Memory B cell (primary cell): ENCODE measurements around the gene SLC25A6.
"Not testable (repeated sequence)": the region's sequence is repeated elsewhere in the genome, so short reads cannot be mapped to it uniquely, and the experiment has no call there.

ENCODE experiments used
- ATAC-seq: fragments of 150-1000 bp; cut with Tn5 transposase; 2 replicates; pipeline ENCODE4 v1.10.0; 2021; ENCODE audit warnings: low read depth, mild to moderate bottlenecking, moderate library complexity
- DNase-seq, 2 donors: peaks; one replicate each; pipeline ENCODE4 v3.0.0; 2022; ENCODE audit warnings: low spot score in 2 of 2
- H3K27ac Mint-ChIP-seq: one replicate; pipeline ENCODE4 v1.8.0; 2022; ENCODE audit warnings: mild to moderate bottlenecking, moderate library complexity, mixed read lengths
- H3K27me3 Mint-ChIP-seq: one replicate; pipeline ENCODE4 v1.8.0; 2022; ENCODE audit warnings: mixed read lengths
- H3K36me3 Mint-ChIP-seq: one replicate; pipeline ENCODE4 v1.8.0; 2022; ENCODE audit warnings: mild to moderate bottlenecking, mixed read lengths
- H3K4me1 Mint-ChIP-seq: one replicate; pipeline ENCODE4 v1.8.0; 2022; ENCODE audit warnings: mixed read lengths
- H3K4me3 Mint-ChIP-seq: one replicate; pipeline ENCODE4 v1.8.0; 2022; ENCODE audit warnings: mild to moderate bottlenecking, moderate library complexity, mixed read lengths
- H3K9me3 Mint-ChIP-seq: one replicate; pipeline ENCODE4 v1.8.0; 2022; ENCODE audit warnings: mixed read lengths

SLC25A6 gene

GRCh38 chrX:1389181-1389992 lies 2.5 kb downstream of the SLC25A6 start:
- H3K27ac Mint-ChIP-seq, result no peak overlapping the region
- no peak overlapping the region for H3K4me3 Mint-ChIP-seq
- ATAC-seq, result no peak
- peaks cover 32% of the 10 kb centered on the region for H3K36me3 Mint-ChIP-seq
- H3K9me3 Mint-ChIP-seq, result no peaks in the 10 kb centered on the region
- DNase-seq, result no peak
- no peaks in the 10 kb centered on the region for H3K27me3 Mint-ChIP-seq
- H3K4me1 Mint-ChIP-seq, result peaks cover 26% of the 10 kb centered on the region

- Mint-ChIP-seq H3K9me3 (no peaks in the 10 kb centered on the region), H3K27me3 (no peaks in the 10 kb centered on the region), H3K4me3 (peak overlapping the region; percentile 29), H3K27ac (no peak overlapping the region), H3K4me1 (peaks cover 20% of the 10 kb centered on the region), H3K36me3 (peaks cover 31% of the 10 kb centered on the region)
- ATAC-seq (no peak), DNase-seq (no peak)
Measured at GRCh38 chrX:1388651-1389050, 3.3 kb downstream of the SLC25A6 start.

- Mint-ChIP-seq H3K27ac (no peak overlapping the region), H3K4me3 (no peak overlapping the region), H3K36me3 (peaks cover 31% of the 10 kb centered on the region), H3K4me1 (peaks cover 13% of the 10 kb centered on the region), H3K27me3 (no peaks in the 10 kb centered on the region), H3K9me3 (no peaks in the 10 kb centered on the region)
- DNase-seq (no peak), ATAC-seq (no peak)
Measured at GRCh38 chrX:1387141-1387776, 4.7 kb downstream of the SLC25A6 start.

- H3K9me3 Mint-ChIP-seq, result no peaks in the 10 kb centered on the region
- H3K4me3 Mint-ChIP-seq, result no peak overlapping the region
- no peak for DNase-seq
- H3K27ac Mint-ChIP-seq, result no peak overlapping the region
- ATAC-seq, result no peak
- no peaks in the 10 kb centered on the region for H3K27me3 Mint-ChIP-seq
- H3K36me3 Mint-ChIP-seq, result peaks cover 31% of the 10 kb centered on the region
- H3K4me1 Mint-ChIP-seq, result peaks cover 13% of the 10 kb centered on the region
Measured at GRCh38 chrX:1386338-1387127, 5.4 kb downstream of the SLC25A6 start.

GRCh38 chrX:1385253-1386223 lies 6.4 kb downstream of the SLC25A6 start:
- Mint-ChIP-seq H3K27me3 (no peaks in the 10 kb centered on the region), H3K4me3 (no peak overlapping the region), H3K4me1 (peaks cover 13% of the 10 kb centered on the region), H3K9me3 (no peaks in the 10 kb centered on the region), H3K27ac (peak overlapping the region; percentile 11), H3K36me3 (peaks cover 31% of the 10 kb centered on the region)
- peak; percentile 18 for ATAC-seq
- DNase-seq, result no peak

- peaks cover 16% of the 10 kb centered on the region for H3K4me1 Mint-ChIP-seq
- H3K4me3 Mint-ChIP-seq, result no peak overlapping the region
- H3K27me3 Mint-ChIP-seq, result no peaks in the 10 kb centered on the region
- H3K36me3 Mint-ChIP-seq, result peaks cover 29% of the 10 kb centered on the region
- H3K9me3 Mint-ChIP-seq, result no peaks in the 10 kb centered on the region
- ATAC-seq, result peak; percentile 2
- no peak for DNase-seq
- peak overlapping the region; percentile 11 for H3K27ac Mint-ChIP-seq
Measured at GRCh38 chrX:1384658-1385252, 7.2 kb downstream of the SLC25A6 start.

GRCh38 chrX:1380672-1381233 lies 11.2 kb downstream of the SLC25A6 start:
- no peaks in the 10 kb centered on the region for H3K27me3 Mint-ChIP-seq
- DNase-seq, result no peak
- ATAC-seq, result no peak
- H3K4me1 Mint-ChIP-seq, result peaks cover 3% of the 10 kb centered on the region
- H3K9me3 Mint-ChIP-seq, result no peaks in the 10 kb centered on the region
- no peak overlapping the region for H3K4me3 Mint-ChIP-seq
- no peak overlapping the region for H3K27ac Mint-ChIP-seq
- H3K36me3 Mint-ChIP-seq, result peaks cover 9% of the 10 kb centered on the region

GRCh38 chrX:1378306-1378759 lies 13.6 kb downstream of the SLC25A6 start:
- ATAC-seq, result no peak
- Mint-ChIP-seq H3K4me3 (no peak overlapping the region), H3K9me3 (no peaks in the 10 kb centered on the region), H3K36me3 (no peaks in the 10 kb centered on the region), H3K27me3 (no peaks in the 10 kb centered on the region), H3K27ac (no peak overlapping the region), H3K4me1 (peaks cover 3% of the 10 kb centered on the region)
- DNase-seq, result no peak

- Mint-ChIP-seq H3K9me3 (no peaks in the 10 kb centered on the region), H3K4me1 (no peaks in the 10 kb centered on the region), H3K36me3 (peaks cover 6% of the 10 kb centered on the region), H3K27ac (no peak overlapping the region), H3K27me3 (no peaks in the 10 kb centered on the region), H3K4me3 (no peak overlapping the region)
- ATAC-seq, result no peak
- DNase-seq, result no peak
Measured at GRCh38 chrX:1368385-1368698, 23.6 kb downstream of the SLC25A6 start.

GRCh38 chrX:1366363-1366762 lies 25.6 kb downstream of the SLC25A6 start:
- H3K27me3 Mint-ChIP-seq, DNase-seq, H3K4me1 Mint-ChIP-seq, H3K4me3 Mint-ChIP-seq, H3K9me3 Mint-ChIP-seq, H3K27ac Mint-ChIP-seq, ATAC-seq: not testable (repeated sequence)
- H3K36me3 Mint-ChIP-seq, result peaks cover 13% of the 10 kb centered on the region

- peaks cover 12% of the 10 kb centered on the region for H3K9me3 Mint-ChIP-seq
- H3K27ac Mint-ChIP-seq, result no peak overlapping the region
- no peaks in the 10 kb centered on the region for H3K27me3 Mint-ChIP-seq
- ATAC-seq (no peak), DNase-seq (no peak)
- H3K4me1 Mint-ChIP-seq, result peaks cover 8% of the 10 kb centered on the region
- H3K4me3 Mint-ChIP-seq, result no peak overlapping the region
- peaks cover 34% of the 10 kb centered on the region for H3K36me3 Mint-ChIP-seq
Measured at GRCh38 chrX:1361910-1362309, 30.0 kb downstream of the SLC25A6 start.

GRCh38 chrX:1361275-1361674 lies 30.6 kb downstream of the SLC25A6 start:
- Mint-ChIP-seq H3K36me3 (peaks cover 34% of the 10 kb centered on the region), H3K27ac (peak overlapping the region; percentile 43), H3K4me1 (peaks cover 8% of the 10 kb centered on the region)

GRCh38 chrX:1360171-1360570 lies 31.7 kb downstream of the SLC25A6 start:
- H3K27me3 Mint-ChIP-seq, result no peaks in the 10 kb centered on the region
- H3K36me3 Mint-ChIP-seq, result peaks cover 34% of the 10 kb centered on the region
- ATAC-seq (no peak), DNase-seq (no peak)
- H3K27ac Mint-ChIP-seq, result peak overlapping the region; percentile 19
- peaks cover 12% of the 10 kb centered on the region for H3K9me3 Mint-ChIP-seq
- H3K4me3 Mint-ChIP-seq, result no peak overlapping the region
- peaks cover 8% of the 10 kb centered on the region for H3K4me1 Mint-ChIP-seq

More at GRCh38 chrX:1361275-1361674, 30.6 kb downstream of the SLC25A6 start:
- peaks cover 12% of the 10 kb centered on the region for H3K9me3 Mint-ChIP-seq
- no peak overlapping the region for H3K4me3 Mint-ChIP-seq
- no peaks in the 10 kb centered on the region for H3K27me3 Mint-ChIP-seq
- DNase-seq, result no peak
- ATAC-seq, result no peak
